Activated CD4-positive, alpha-beta memory T cell treated with anti-CD3 and anti-CD28 coated beads, Interleukin-2, amount 10 ng/mL, durations not matched to agents 7 days and 5 days (primary cell): Measurements from ENCODE around the gene CD70. TPM values are rescaled to one million over a fixed set of nuclear protein-coding genes. Genes with fewer than 3 reads are reported as not detected.
"Not testable (repeated sequence)": the region's sequence is repeated elsewhere in the genome, so short reads cannot be mapped to it uniquely, and the experiment has no call there.

Experiments used
- CTCF ChIA-PET: fragments of 350-600 bp; sonication (Branson Sonifier 250); formaldehyde crosslinking; loops from one replicate; lab custom pipeline; 2021; ENCODE audit warnings: antibody characterized with exemption, inconsistent platforms; lab: Charles Lee
- POLR2A ChIA-PET: fragments of 350-600 bp; sonication (Branson Sonifier 250); formaldehyde crosslinking; loops from one replicate; lab custom pipeline; 2021; ENCODE audit warnings: antibody characterized with exemption; lab: Charles Lee
- DNase-seq: peaks from one replicate; pipeline ENCODE4 v3.0.0-alpha.2; 2020
- H3K27ac Mint-ChIP-seq: one replicate; pipeline ENCODE4 v1.8.0; 2021; ENCODE audit warnings: mild to moderate bottlenecking, mixed read lengths
- H3K27me3 Mint-ChIP-seq: one replicate; pipeline ENCODE4 v1.8.0; 2021; ENCODE audit warnings: mixed read lengths
- H3K36me3 Mint-ChIP-seq: one replicate; pipeline ENCODE4 v1.8.0; 2021; ENCODE audit warnings: low read depth, mixed read lengths
- H3K4me1 Mint-ChIP-seq: one replicate; pipeline ENCODE4 v1.8.0; 2021; ENCODE audit warnings: mixed read lengths
- H3K4me3 Mint-ChIP-seq: one replicate; pipeline ENCODE4 v1.8.0; 2021; ENCODE audit warnings: mild to moderate bottlenecking, mixed read lengths
- H3K9me3 Mint-ChIP-seq: one replicate; pipeline ENCODE4 v1.8.0; 2021; ENCODE audit warnings: mixed read lengths
- total RNA-seq, 2 experiments: library from RNA; stranded (reverse); gene quantifications; one replicate each; pipeline ENCODE4 v1.2.3, GENCODE V29; 2021

Gene CD70
- total RNA-seq, 2 experiments from 2014 or later = 64.1 to 64.4 TPM

DNA sequence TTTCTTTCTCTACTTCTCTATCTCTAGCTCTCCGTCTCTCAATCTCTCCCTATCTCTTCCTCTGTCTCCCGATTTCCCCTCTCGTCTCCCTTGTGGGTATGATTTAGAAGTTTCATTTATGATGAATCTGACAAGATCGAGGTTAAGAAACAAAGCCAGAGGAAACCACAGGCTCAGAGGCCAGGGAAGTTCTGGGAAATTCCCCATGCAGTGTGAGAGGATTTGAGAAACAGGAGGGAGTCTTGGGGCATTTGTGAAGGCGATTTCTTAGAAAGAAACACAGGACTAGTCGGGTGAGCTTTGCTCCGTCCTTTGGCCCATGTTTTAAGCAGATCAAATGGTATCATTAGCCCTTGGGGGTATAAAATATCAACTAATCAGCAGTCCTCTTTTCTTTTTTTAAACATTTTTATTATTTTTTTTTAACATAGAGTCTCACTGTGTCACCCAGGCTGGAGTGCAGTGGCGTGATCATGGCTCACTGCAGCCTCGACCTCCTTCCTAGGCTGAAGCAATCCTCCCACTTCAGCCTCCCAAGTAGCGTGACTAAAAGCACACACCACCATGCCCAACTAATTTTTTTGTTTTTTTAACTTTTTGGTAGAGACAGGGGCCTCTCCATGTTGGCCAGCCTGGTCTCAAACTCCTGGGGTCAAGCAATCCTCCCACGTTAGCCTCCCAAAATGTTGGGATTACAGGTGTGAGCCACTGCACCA lies 34.3 kb downstream of the CD70 start:
- Mint-ChIP-seq H3K27ac (no peak overlapping the region), H3K36me3 (no peaks in the 10 kb centered on the region), H3K9me3 (no peaks in the 10 kb centered on the region), H3K4me3 (no peak overlapping the region), H3K4me1 (peaks cover 21% of the 10 kb centered on the region), H3K27me3 (peaks cover 3% of the 10 kb centered on the region)
- CTCF ChIA-PET = no interaction called here
- no peak for DNase-seq
- POLR2A ChIA-PET = no interaction called here

DNA sequence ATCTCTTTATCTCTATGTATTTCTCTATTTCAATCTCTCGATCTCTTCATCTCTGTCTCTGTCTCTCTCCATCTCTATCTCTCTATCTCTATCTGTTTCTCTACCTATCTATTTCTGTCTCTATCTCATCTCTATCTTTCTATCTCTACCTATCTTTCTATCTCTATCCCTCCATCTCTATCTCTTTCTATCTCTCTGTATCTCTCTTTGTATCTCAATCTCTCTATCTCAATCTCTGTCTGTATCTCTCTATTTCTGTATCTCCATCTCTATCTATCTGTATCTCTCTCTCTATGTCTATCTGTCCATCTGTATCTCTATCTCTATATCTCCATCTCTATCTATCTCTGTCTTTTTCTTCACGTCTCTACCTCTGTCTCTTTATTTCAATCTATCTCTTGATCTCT lies 34.9 kb downstream of the CD70 start:
- POLR2A ChIA-PET = no interaction called here
- DNase-seq = no peak
- H3K27me3 Mint-ChIP-seq = peaks cover 2% of the 10 kb centered on the region
- H3K4me3 Mint-ChIP-seq = no peak overlapping the region
- H3K9me3 Mint-ChIP-seq = no peaks in the 10 kb centered on the region
- H3K27ac Mint-ChIP-seq = no peak overlapping the region
- CTCF ChIA-PET = no interaction called here
- H3K4me1 Mint-ChIP-seq = peaks cover 21% of the 10 kb centered on the region
- H3K36me3 Mint-ChIP-seq = no peaks in the 10 kb centered on the region

DNA sequence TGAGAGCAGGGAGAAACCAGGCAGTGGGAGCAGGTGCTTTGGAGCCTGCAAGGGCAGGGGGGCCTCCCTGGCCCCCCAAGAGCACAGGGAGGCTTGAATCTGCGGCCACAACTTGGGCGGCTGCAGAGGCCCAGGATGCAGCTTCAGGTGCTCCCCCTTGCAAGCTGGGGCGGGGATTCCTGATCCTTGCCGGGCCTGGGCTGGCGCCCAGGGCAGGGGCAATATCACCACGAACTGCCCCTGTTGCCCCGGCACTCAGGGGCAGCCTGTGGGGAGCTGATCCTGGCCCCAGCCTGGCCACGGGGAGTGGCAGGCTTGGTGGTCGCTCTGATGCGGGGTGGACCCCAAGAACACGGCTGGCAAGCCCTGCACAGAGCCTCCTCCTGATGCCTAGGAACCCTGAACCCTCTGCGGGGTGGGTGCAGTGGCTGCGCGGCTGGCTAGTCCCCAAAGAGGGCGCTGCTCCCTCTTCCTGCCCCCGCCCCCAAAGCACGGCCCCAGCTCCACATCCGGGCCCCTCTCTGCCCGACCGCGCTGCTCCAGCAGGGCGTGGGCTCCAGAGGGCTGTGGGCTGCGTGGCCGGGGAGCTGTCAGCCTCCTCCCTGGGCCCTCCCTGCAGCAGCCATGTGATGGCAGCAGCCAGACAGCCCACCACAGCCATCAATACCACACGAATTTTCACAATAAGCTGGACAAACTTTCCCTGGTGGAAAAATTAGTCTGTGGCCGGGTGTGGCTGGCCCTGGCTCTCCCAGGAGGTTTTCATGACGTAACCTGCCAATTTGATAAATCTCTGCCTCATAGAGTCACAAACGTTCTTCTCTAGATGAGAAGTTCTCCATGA lies 39.1 kb downstream of the CD70 start:
- H3K4me1 Mint-ChIP-seq = peaks cover 22% of the 10 kb centered on the region
- DNase-seq = peak; percentile 79
- no peak overlapping the region for H3K27ac Mint-ChIP-seq
- no peak overlapping the region for H3K4me3 Mint-ChIP-seq
- no peaks in the 10 kb centered on the region for H3K9me3 Mint-ChIP-seq
- H3K36me3 Mint-ChIP-seq = no peaks in the 10 kb centered on the region
- POLR2A ChIA-PET = interaction anchor here (0.7 to 1.1 kb wide), 5 partner anchors 16 to 221 kb away, joined by 3 read pairs; partner anchors contain the start of genes TUBB4A and VAV1
- H3K27me3 Mint-ChIP-seq = peaks cover 4% of the 10 kb centered on the region
- CTCF ChIA-PET = interaction anchor here (0.7 to 2.0 kb wide), 15 partner anchors 9 to 249 kb away, joined by 3 to 11 read pairs (median 3); no protein-coding TSS in a partner anchor

DNA sequence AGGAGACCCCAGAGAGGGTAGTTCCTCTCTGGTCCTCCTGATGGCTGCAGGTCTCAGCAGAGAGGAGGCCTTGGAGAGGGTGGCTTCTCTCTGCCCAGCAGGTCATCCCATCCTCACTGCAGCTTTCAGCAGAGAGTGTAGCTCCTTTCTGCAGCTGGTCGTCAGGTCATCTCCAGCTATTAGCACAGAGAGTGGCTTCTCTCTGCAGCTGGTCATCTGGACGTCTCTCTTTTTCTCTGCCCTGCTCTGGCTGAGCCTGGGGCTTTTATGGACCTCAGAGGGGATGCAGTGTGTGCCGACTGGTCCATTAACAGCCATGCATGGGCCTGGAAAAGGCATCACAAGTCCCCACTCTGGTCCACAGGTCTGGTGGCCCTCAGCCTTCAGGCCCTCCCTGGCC lies 39.9 kb downstream of the CD70 start:
- no peaks in the 10 kb centered on the region for H3K9me3 Mint-ChIP-seq
- POLR2A ChIA-PET = interaction anchor here (0.8 kb wide), 1 partner anchor 20 kb away, joined by 3 read pairs; the partner anchor contains the start of gene TNFSF9
- peaks cover 21% of the 10 kb centered on the region for H3K4me1 Mint-ChIP-seq
- no peak overlapping the region for H3K4me3 Mint-ChIP-seq
- H3K27ac Mint-ChIP-seq = no peak overlapping the region
- no peak for DNase-seq
- CTCF ChIA-PET = interaction anchor here (0.6 to 2.0 kb wide), 4 partner anchors 12 to 222 kb away, joined by 3 to 11 read pairs (median 4); partner anchors contain the start of gene VAV1
- no peaks in the 10 kb centered on the region for H3K36me3 Mint-ChIP-seq
- peaks cover 5% of the 10 kb centered on the region for H3K27me3 Mint-ChIP-seq

DNA sequence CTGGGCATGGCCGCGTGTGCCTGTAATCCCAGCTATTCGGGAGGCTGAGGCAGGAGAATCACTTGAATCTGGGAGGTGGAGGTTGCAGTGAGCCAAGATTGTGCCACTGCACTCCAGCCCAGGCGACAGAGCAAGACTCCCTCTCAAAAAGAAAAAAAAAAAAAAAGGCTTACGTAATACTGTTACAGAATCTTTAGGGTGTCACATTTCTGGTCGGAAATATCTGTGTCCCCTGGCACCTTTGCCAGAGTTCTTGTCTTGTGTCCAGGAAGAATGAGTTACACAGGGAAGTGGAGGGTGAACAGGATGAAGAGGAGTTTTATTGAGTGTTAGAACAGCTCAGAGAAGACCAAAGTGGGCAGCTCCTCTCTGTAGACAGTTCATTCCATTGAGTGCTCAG lies 40.3 kb downstream of the CD70 start:
- not testable (repeated sequence) for DNase-seq, H3K9me3 Mint-ChIP-seq, H3K36me3 Mint-ChIP-seq, H3K27me3 Mint-ChIP-seq, H3K4me3 Mint-ChIP-seq, H3K27ac Mint-ChIP-seq
- ChIA-PET CTCF (interaction anchor here (0.6 to 2.0 kb wide), 4 partner anchors 13 to 848 kb away, joined by 4 to 11 read pairs (median 4); partner anchors contain the start of gene VAV1), POLR2A (interaction anchor here (0.8 kb wide), 1 partner anchor 20 kb away, joined by 3 read pairs; the partner anchor contains the start of gene TNFSF9)
- H3K4me1 Mint-ChIP-seq = peaks cover 21% of the 10 kb centered on the region

DNA sequence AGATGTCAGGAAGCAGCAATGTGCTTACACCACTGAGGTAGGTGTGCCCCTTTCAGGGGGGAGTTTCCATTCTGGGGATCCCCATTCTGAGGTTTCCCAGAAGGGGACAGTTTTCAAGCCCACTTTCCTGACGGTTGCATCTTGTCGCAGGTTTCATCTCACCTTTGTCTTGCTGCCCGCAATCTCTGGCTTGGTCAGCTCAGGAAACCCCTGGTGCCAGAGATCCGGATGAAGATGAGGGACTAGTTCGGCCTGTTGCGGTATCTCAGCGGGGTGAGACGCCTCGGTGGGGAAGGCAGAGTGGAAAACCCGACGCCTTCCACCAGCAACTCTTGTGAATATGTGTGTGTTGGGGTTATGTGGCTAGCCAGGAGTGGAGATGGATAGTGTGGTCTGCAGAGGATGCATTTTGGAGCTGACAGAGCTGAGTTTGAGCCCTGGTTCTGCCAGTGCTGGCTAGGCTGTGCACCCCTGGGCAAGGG lies 47.0 kb downstream of the CD70 start:
- DNase-seq = no peak
- POLR2A ChIA-PET = interaction anchor here (0.6 kb wide), 1 partner anchor 28 kb away, joined by 3 read pairs; no protein-coding TSS in a partner anchor
- H3K4me3 Mint-ChIP-seq = no peak overlapping the region
- H3K36me3 Mint-ChIP-seq = no peaks in the 10 kb centered on the region
- CTCF ChIA-PET = no interaction called here
- peaks cover 14% of the 10 kb centered on the region for H3K4me1 Mint-ChIP-seq
- H3K27ac Mint-ChIP-seq = no peak overlapping the region
- peaks cover 9% of the 10 kb centered on the region for H3K27me3 Mint-ChIP-seq
- H3K9me3 Mint-ChIP-seq = no peaks in the 10 kb centered on the region

DNA sequence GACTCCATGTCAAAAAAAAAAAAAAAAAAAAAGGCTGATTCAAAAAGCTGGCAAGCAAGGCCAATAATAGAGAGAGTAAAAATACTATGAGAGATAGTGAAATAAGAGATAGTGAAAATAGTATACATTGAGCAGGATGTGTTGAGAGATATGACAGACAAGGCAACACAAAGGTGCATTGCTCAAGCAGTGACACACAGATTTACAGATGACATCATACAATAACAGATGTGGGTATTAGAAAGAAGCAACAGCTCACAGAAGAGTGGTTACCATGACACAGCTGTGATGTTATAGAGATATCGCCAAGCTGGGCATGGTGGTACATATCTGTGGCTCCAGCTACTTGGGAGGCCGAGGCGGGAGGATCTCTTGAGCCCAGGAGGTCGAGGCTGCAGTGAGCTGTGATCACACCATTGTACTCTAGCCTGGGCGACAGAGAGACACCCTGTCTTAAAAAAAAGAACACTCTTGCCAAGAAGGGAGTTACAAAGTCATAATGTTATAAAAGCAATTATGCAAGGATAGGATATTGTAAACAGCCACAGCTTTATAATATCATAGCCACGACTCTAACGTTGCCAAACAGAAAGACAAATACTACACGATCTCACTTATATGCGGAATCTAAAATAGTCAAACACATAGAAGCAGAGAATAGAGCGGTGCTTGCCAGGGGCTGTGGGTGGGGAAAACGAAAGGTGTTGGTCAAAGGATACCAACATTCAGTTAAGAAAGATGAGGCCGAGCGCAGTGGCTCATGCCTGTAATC lies 49.8 kb downstream of the CD70 start:
- no peaks in the 10 kb centered on the region for H3K9me3 Mint-ChIP-seq
- DNase-seq = no peak
- CTCF ChIA-PET = interaction anchor here (0.7 to 1.2 kb wide), 2 partner anchors 9 to 91 kb away, joined by 3 to 5 read pairs; no protein-coding TSS in a partner anchor
- no peak overlapping the region for H3K4me3 Mint-ChIP-seq
- H3K27me3 Mint-ChIP-seq = peaks cover 4% of the 10 kb centered on the region
- H3K27ac Mint-ChIP-seq = no peak overlapping the region
- H3K36me3 Mint-ChIP-seq = peaks cover under 1% of the 10 kb centered on the region
- POLR2A ChIA-PET = no interaction called here
- H3K4me1 Mint-ChIP-seq = peaks cover 31% of the 10 kb centered on the region

DNA sequence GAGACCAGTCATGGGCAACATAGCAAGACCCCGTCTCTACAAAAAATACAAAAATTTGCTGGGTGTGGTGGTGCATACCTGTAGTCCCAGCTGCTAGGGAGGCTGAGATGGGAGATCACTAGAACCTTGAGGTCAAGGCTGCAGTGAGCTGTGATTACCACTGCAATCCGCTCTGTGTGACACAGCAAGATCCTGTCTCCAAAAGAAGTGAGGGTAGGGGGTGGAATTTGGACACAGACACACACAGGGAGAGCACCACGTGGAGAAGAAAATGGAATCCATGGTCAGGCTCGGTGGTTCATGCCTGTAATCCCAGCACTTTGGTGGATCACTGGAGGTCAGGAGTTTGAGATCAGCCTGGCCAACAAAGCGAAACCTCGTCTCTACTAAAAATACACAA lies 51.4 kb downstream of the CD70 start:
- no peak overlapping the region for H3K27ac Mint-ChIP-seq
- no peaks in the 10 kb centered on the region for H3K9me3 Mint-ChIP-seq
- peaks cover 3% of the 10 kb centered on the region for H3K27me3 Mint-ChIP-seq
- CTCF ChIA-PET = interaction anchor here (1.9 kb wide), 1 partner anchor 13 kb away, joined by 7 read pairs; no protein-coding TSS in a partner anchor
- no peak overlapping the region for H3K4me3 Mint-ChIP-seq
- H3K4me1 Mint-ChIP-seq = peaks cover 39% of the 10 kb centered on the region
- no peak for DNase-seq
- POLR2A ChIA-PET = no interaction called here
- peaks cover 7% of the 10 kb centered on the region for H3K36me3 Mint-ChIP-seq

Other genes with a start within 250 kb of the CD70 start
- 100 to 1,000 TPM; 136 to 147 TPM for gene CLPP, start 229.6 kb downstream of the CD70 start, total RNA-seq
- gene ALKBH7, start 218.4 kb downstream of the CD70 start, total RNA-seq = 10 to 100 TPM; 52.0 to 52.5 TPM
- 1 to 10 TPM; 2.3 to 2.7 TPM for gene PSPN, start 215.2 kb downstream of the CD70 start, total RNA-seq
- 10 to 100 TPM; 75.5 to 79.8 TPM for gene GTF2F1, start 198.0 kb downstream of the CD70 start, total RNA-seq
- gene KHSRP, start 166.3 kb downstream of the CD70 start, total RNA-seq = 100 to 1,000 TPM; 246 to 250 TPM
- not detected for gene SLC25A41, start 157.4 kb downstream of the CD70 start, total RNA-seq
- gene SLC25A23, start 131.4 kb downstream of the CD70 start, total RNA-seq = 10 to 100 TPM; 30.0 to 35.7 TPM
- gene CRB3, start 126.9 kb downstream of the CD70 start, total RNA-seq = under 1 TPM; 0.63 to 0.93 TPM
- 100 to 1,000 TPM in 1 of 2 experiments, 10 to 100 TPM in 1; 97.2 to 101 TPM for gene DENND1C, start 109.4 kb downstream of the CD70 start, total RNA-seq
- 1 to 10 TPM; 2.5 to 3.0 TPM for gene TUBB4A, start 88.8 kb downstream of the CD70 start, total RNA-seq
- 1 to 10 TPM; 5.7 to 5.8 TPM for gene TNFSF9, start 60.1 kb downstream of the CD70 start, total RNA-seq
- gene TNFSF14, start 79.0 kb upstream of the CD70 start, total RNA-seq = 10 to 100 TPM; 17.3 to 18.4 TPM
- under 1 TPM; 0.28 to 0.60 TPM for gene C3, start 129.5 kb upstream of the CD70 start, total RNA-seq
- 100 to 1,000 TPM; 105 to 107 TPM for gene GPR108, start 146.4 kb upstream of the CD70 start, total RNA-seq
- 10 to 100 TPM; 17.6 to 19.5 TPM for gene TRIP10, start 148.5 kb upstream of the CD70 start, total RNA-seq
- gene SH2D3A, start 176.3 kb upstream of the CD70 start, total RNA-seq = 10 to 100 TPM; 26.4 to 28.1 TPM
- gene VAV1, start 181.6 kb upstream of the CD70 start, total RNA-seq = 100 to 1,000 TPM; 105 to 107 TPM